ENCODE measurements around the gene TAOK2. TPM values are rescaled to one million over a fixed set of nuclear protein-coding genes. Genes with fewer than 3 reads are reported as not detected.
"Not testable (repeated sequence)": the region's sequence is repeated elsewhere in the genome, so short reads cannot be mapped to it uniquely, and the experiment has no call there.

Gene TAOK2
- total RNA-seq, 1 donor from 2014 or later = 31.9 TPM

GRCh38 chr16:29959293-29959692 lies 14.4 kb upstream of the TAOK2 start:
- no peak for TF ChIP-seq CTCF (conservative IDR thresholded peaks at IDR 0.05; ENCODE audit: low read depth, low read length)

DNA sequence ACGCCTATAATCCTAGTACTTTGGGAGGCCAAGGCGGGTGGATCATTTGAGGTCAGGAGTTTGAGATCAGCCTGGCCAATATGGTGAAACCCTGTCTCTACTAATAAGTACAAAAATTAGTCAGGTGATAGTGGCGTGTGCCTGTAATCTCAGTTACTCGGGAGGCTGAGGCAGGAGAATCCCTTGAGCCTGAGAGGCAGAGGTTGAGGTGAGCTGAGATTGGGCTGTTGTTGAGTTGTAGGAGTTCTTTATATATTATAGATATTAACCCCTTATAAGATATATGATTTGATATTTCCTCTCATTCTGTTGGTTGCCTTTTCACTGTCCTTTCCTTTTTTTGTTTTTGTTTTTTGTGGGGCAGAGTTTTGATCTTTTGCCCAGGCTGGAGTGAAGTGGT lies 13.8 kb upstream of the TAOK2 start:
- DNase-seq (ENCODE audit: low read depth); H3K4me3 ChIP-seq (ENCODE audit: low read depth, low read length): not testable (repeated sequence)

More at GRCh38 chr16:29959293-29959692, 14.4 kb upstream of the TAOK2 start:
- DNase-seq (ENCODE audit: low read depth) = no peak
- no peak overlapping the region for H3K4me3 ChIP-seq (ENCODE audit: low read depth, low read length)

DNA sequence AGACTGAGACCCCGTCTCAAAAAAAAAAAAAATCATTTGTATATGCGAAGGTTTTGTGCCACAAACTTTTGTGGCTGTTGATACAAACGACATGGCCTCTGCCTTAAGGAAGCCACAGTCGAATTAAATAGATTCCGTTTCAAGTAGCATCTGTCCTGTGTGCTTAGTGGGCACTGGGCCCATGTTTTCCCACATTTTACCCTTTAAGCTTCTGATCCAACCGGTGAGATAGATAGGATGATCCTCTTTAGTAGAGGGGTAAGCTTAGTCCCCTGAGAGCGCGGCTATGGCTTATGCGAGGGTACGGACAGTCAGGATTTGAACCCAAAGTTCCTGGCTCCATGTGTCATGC lies 12.6 kb upstream of the TAOK2 start:
- no peak for TF ChIP-seq CTCF (conservative IDR thresholded peaks at IDR 0.05; ENCODE audit: low read depth, low read length)
- no peak for DNase-seq (ENCODE audit: low read depth)

DNA sequence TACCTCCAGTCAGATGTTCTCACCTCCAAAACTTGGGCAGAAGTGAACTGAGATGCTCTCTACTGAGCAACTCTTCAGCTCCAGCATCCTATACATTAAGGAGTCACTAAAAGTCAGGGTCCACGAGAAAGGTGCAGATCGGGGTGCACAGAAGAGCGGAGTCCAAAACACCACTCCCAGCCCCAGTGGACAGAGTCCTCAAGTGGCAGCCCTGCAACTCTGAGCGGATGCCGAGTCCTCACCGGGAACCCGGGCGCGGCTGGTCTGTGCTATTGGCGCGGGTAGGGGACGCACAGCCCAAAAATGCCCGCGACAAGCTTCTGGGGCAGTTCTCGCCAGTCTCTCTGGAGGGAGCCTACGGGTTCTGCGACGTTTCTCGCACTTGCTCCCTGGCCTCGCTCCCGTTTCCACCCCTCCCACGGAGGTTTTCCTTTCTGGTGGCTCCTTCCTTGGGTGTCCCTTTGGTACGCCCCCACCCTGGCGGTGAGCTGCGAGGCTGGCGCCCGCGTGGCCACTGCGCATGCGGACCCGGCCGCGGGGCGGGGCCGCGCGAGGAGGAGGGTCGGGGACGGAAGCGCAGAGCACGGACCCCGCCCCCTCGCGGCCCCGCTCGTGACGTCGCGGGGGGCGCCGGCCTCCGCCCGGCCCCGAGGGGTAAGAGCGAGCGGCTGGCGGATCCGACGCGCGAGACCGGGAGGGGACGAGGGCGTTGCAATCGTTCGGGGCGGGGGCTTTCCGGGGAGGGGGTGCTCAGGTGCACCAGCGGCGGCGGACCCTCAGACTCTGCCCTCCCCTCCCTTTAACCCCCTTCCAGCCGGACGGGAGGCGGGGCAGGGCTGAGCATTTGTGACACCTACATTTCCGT lies 12.0 kb upstream of the TAOK2 start, which contains the start of gene TMEM219:
Gene TMEM219 (plus strand): TSS at position 601 of the 865 bp plus-strand sequence. CDS start 1,065 bp downstream, outside the sequence.
- H3K4me3 ChIP-seq (ENCODE audit: low read depth, low read length) = peak within 1 kb of the TSS; percentile 64
- DNase-seq (ENCODE audit: low read depth) = no peak
- peak; percentile 32 for TF ChIP-seq CTCF (conservative IDR thresholded peaks at IDR 0.05; ENCODE audit: low read depth, low read length)

More for the DNA sequence above, 12.6 kb upstream of the TAOK2 start:
- H3K4me3 ChIP-seq (ENCODE audit: low read depth, low read length) = peak overlapping the region; percentile 64

DNA sequence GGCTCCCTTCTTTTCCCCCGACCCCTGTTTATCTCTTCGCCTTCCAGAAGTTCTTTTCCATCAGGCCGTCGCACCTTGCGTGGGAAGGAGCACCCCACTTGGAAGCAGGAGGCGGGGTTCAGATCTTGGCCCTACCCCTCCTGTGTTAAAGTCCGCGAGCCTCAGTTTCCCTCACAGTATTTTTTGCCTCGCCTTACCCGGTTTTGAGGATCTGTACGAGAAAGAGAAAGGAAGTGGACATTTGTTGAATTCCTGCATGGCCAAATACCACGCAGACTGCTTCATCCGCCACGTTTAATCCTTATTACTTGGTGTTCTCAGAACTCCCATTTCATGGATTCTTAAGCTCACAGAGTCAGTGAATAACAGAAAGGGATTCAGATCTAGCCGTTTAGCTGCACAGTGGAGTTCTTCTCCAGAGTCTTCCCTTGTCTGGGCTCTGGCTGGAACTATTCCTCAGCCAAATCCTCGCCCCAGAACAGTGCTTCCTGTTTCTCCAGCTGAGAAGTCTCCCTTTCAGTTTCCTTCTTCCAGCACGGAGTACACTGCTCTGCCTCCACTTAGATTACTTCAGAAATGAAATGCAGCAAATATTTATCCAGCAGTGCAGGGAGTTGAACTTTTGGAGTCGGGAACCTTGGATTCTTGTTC lies 11.2 kb upstream of the TAOK2 start:
- H3K4me3 ChIP-seq (ENCODE audit: low read depth, low read length) = peak overlapping the region; percentile 64
- no peak for TF ChIP-seq CTCF (conservative IDR thresholded peaks at IDR 0.05; ENCODE audit: low read depth, low read length)
- DNase-seq (ENCODE audit: low read depth) = no peak

DNA sequence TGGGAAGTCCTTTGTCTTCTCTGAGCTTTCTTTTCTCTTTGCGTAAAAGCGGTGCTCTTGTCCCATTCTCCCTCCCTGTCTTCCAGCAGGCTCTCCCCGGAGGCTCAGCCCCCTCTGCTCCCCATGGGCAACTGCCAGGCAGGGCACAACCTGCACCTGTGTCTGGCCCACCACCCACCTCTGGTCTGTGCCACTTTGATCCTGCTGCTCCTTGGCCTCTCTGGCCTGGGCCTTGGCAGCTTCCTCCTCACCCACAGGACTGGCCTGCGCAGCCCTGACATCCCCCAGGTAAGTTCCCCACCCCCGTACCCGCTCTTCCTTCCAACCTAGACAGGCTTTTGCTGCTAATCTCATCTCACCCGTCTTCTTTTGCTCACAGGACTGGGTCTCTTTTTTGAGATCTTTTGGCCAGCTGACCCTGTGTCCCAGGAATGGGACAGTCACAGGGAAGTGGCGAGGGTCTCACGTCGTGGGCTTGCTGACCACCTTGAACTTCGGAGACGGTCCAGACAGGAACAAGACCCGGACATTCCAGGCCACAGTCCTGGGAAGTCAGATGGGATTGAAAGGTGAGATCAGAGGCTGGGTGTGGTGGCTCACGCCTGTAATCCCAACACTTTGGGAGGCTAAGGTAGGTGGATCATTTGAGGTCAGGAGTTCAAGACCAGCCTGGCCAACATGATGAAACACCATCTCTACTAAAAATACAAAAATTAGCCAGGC lies 10.5 kb upstream of the TAOK2 start:
- H3K4me3 ChIP-seq (ENCODE audit: low read depth, low read length) = peak overlapping the region; percentile 64
- no peak for DNase-seq (ENCODE audit: low read depth)

More for the DNA sequence above, 10.5 kb upstream of the TAOK2 start:
- no peak for TF ChIP-seq CTCF (conservative IDR thresholded peaks at IDR 0.05; ENCODE audit: low read depth, low read length)
